Hematopoietic multipotent progenitor cell treated with erythropoietin and hydrocortisone succinate and interleukin-3 and kit ligand, for 15 days (in vitro differentiated cells): ENCODE measurements around the gene IL4R.
"Not testable (repeated sequence)": the region's sequence is repeated elsewhere in the genome, so short reads cannot be mapped to it uniquely, and the experiment has no call there.

Experiments
- DNase-seq: peaks from one replicate; pipeline ENCODE4 v3.0.0-alpha.2; 2015; ENCODE audit warnings: low spot score

IL4R gene

DNA sequence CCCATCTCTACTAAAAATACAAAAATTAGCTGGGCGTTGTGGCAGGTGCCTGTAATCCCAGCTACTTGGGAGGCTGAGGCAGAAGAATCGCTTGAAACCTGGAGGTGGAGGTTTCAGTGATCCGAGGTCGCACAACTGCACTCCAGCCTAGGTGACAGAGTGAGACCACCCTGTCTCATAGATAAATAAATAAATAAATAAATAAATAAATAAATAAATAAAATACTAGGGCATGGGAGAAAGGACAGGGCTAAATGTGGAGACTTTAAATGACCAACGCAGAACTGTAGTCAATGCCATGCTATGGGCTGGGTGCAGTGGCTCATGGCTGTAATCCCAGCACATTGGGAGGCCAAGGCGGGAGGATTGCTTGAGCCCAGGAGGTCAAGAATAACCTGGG, 25.5 kb upstream of the IL4R start:
- not testable (repeated sequence) for DNase-seq

DNA sequence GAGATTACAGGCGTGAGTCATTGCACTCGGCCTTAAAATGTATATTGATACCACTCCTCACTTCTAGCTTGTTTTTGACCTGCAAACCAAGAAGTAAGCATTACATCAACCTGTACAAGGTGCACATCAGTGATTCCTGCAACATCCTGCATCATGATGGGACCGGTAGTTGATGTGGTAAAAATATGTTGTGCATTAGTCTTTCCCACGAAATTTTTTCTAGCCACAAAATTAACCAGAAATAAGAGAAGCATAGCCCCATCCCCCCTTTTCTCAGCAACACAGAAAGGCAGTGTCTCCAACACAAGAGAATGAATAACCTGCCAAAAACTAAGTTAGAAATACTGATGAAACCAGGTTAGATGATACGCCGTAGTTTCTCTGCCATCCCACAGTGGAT, 24.1 kb upstream of the IL4R start:
- no peak for DNase-seq

DNA sequence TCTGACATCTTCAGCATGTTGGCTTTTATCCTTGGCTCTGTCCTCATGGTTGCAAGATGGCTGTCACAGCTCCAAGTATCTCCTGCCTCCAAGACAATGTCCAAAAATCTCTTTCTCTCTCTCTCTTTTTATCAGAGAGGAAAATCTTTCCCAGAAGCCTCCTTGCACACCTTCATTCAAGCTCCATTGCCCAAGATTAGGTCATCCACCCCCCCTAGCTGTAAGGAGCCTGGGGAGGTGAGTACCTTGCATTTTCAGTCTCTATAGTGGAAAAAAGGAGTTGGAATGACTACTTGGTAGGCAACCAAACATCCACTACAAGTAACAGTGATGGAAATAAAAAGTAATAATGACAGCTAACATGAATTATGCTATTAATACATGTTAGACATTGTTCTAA, 23.2 kb upstream of the IL4R start:
- DNase-seq = no peak

DNA sequence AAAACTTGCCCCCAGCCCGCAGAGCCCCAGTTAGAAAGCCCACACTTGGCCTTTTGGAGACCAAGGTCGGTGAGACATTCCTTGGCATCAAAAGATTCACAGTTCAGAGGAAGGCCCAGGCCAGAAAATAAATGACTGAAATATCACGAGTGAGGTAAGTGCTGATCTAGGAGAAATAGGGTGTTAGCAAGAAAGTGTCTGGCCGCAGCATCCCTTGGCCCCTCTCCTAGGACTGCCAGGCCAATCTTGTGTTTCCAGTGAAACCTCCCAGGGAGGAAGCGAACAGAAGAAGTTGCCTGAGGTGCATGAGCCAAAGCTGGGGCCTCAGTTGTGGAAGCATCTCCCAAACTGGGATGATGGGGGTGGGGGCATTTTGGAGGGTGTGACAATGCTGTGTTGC, 22.7 kb upstream of the IL4R start:
- no peak for DNase-seq

DNA sequence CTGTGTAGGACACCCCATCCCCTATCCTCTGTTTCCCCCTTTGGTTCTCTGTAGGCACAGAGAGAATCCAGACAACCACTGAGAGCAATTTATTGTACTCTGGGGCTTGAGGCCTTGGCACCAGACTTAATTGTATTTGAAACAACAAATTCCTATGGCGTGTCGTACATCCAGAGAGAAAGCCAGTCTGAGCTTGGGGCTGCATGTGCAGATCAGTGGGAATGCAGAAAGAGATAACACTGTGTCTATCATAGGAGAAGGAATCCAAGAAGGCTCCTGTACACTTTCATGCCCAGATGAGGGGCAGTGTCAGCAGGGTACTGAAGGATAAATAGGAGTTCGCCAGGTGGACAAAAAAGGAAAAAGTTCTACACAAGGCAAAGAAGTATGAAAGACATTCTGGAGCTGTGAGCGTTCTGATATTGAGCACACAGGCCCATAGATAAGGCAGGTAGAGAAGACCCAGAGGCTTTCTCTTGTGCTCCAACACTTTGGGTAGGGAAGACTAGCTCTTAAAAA, 22.0 kb upstream of the IL4R start:
- no peak for DNase-seq

DNA sequence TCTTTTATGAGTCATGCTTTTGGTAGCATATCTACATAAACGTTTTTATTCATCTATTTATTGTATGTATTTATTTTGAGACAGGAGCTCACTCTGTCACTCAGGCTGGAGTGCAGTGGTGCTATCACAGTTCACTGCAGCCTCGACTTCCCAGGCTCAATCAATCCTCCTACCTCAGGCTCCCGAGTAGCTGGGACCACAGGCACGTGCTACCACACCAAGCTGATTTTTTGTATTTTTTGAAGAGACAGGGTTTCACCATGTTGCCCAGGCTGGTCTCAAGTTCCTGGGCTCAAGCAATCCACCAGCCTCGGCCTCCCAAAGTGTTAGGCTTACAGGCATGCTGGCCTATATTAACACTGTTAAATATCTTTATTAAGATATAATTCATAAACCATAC, 20.4 kb upstream of the IL4R start:
- no peak for DNase-seq

DNA sequence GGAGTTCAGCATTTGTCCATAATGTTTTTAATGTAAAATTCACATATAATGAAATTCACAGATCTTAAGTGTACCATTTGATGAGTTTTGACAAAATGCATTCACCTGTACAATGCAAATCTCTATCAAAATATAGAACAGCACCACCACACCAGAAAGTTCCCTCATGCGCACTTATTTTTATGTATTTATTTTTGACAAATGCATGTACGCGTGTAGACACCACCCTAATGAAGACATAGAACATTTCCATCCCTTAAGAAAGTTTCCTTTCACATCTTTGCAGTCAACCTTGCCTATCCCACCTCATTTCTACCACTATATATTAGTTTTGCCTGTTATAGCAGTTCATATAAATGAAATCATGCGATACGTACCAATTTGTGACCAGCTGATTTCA, 15.6 kb upstream of the IL4R start:
- DNase-seq = no peak

DNA sequence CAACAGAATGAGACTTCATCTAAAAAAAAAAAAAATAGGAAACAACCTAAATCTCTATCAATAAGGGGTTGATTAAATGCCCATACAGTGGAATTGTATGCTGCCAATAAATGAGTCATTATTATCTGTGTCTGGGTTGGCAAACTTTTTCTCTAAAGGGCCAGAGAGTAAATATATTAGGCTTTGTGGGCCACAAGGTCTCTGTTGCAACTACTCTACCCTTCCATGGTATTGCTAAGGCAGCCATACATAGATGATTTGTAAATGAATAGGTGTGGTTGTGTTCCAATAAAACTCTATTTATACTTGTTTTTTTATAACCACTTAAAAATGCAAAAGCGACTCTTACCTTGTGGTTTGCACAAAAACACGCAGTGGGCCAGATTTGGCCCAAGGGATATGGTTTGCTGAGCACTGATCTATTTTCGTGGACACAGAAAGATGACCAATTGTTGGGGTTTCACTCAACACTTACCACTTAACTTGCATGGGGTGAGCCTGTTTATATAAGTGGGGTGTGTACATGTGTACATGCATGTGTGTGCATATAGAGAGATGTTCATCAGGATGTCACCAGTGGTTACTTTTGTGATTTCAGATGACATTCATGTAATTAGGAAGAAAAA, 12.4 kb upstream of the IL4R start:
- DNase-seq = no peak

DNA sequence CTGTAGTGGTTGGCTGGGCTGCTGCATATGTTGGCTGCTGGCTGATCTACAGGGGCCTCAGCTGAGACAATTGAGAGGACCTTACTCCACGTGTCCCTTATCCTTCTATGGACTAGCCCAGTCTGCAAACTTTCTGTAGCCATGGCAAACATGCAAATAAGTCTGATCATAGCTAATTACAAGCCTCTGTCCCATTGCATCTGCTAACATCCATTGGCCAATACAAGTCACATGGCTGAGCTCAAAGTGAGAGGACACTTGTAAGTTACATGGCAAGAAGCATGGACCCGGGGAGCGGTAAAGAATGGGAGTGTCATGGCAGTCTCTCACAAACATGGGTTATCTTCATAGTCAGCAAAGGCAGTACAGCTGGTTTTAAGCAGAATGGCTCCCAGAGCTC, 11.6 kb upstream of the IL4R start:
- no peak for DNase-seq

DNA sequence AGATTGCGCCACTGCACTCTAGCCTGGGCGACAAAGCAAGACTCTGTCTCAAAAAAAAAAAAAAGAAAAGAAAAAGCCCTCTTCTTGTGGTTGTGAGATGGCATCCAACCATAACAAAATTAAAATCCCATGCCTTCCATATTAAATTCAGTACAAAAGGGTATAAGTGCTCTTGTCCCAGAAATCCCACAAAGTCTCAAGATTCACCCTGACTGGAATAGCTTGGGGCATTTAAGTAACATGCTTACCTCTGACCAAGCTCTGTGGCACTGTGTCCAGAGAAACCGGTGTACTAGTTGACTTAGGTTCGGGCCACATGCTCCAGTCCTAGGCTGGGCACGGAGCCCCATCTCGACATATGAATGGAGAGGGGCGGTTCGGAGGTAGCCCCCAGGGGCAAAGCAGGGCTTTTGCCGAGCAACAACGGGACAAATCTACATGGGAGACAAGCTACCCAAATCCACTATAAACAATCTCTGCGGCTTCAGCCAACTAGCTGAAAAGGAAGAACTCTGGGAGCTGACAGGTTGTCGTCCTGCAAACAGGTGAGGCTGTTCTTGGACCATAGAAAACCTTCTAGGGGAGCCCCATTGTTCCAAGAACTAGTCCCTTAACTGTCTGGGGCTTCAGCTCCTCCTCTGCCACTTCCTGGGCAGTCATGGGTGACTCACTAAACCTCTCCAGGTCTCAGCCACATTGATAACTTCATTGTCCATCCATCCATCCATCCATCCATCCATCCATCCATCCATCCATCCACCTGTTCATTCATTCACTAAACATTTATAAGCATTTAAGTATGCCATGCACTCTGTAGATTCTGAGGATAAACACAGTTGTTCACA, 10.3 kb upstream of the IL4R start:
- no peak for DNase-seq

DNA sequence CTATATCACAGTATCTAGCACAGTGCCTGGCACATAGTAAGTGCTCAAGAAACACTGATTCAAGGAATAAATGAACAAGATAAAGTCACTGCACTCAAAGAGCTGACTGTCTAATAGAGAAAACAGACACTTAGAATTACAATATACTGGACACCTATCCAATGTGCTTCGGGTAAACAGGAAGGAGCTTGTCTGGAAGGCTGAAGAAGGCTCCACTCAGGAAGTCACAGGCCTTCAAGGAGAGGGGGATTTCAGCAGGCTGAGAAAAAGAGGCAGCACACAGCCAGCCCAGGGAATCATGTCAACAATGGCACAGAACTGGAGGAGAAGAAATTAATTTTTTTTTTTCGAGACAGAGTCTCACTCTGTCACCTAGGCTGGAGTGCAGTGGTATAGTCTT, 9.7 kb upstream of the IL4R start:
- no peak for DNase-seq

DNA sequence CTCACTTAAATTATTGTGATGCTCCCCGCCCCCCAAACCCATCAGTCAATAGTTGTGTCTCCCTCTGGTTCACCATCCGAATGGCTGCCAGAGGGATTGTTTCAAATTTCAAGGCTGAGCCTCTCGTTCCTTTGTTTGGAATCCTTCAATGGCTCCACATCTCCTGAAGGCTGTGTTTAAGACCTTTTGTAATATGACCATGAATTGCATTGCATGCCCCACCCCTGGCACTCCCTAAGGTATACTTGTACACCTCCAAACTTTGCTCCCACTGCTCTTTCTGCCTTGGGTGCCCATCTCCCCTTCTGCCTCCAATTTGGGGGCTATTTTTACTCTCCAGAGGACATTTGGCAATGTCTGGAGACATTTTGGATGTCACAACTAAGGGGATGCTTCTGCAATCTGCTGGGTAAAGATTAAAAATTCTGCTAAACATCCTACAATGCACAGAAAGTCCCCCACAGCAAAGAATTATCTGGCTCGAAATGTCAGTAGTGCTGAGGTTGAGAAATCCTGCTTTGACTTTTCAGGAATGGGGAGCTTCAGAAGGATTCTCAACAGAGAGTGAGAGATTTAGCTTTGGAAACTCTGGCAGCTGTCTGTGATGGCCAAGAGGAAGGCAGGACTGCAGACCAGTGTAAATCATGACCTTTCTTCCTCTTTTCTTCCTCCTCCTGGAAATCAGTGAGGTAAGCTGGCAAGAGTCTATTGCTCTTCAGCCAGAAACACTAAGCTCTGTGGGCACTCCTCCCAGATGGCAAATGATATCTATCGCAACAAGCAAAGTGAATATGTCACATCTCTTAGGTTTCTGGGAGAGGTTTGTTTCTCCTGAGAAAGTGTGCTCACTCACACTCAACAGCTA, 8.7 kb upstream of the IL4R start:
- DNase-seq = no peak

DNA sequence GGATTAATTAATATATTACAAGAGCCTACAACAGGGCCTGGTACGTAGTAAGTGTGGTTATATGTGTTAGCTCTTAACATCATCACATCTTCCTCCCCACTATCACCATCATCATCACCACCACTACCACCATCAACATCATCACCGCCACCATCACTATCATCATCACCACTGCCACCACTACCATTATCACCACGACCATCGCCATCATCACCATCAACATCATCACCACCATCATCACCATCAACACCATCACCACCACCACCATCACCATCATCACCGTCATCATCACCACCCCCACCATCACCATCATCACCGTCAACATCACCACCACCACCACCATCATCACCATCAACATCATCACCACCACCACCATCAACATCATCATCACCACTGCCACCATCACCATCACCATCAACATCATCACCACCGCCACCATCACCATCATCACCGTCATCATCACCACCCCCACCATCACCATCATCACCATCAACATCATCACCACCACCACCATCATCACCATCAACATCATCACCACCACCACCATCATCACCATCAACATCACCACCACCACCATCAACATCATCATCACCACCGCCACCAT, 7.8 kb upstream of the IL4R start:
- no peak for DNase-seq

DNA sequence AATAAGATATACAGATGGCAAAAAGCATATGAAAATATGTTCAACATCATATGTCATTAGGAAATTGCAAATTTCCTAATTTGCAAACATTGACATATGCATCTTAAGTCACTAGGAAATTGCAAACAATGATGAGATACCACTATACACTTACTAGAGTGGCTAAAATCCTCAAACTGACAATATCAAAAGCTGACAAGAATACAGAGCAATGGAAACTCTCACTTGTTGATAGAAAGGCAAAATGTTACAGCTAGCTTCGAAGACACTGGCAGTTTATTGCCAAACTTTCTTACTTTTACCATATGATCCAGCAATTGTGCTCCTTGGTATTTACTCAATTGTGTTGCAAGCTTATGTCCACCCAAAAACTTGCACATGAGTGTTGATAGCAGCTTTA, 5.0 kb upstream of the IL4R start:
- DNase-seq = no peak

DNA sequence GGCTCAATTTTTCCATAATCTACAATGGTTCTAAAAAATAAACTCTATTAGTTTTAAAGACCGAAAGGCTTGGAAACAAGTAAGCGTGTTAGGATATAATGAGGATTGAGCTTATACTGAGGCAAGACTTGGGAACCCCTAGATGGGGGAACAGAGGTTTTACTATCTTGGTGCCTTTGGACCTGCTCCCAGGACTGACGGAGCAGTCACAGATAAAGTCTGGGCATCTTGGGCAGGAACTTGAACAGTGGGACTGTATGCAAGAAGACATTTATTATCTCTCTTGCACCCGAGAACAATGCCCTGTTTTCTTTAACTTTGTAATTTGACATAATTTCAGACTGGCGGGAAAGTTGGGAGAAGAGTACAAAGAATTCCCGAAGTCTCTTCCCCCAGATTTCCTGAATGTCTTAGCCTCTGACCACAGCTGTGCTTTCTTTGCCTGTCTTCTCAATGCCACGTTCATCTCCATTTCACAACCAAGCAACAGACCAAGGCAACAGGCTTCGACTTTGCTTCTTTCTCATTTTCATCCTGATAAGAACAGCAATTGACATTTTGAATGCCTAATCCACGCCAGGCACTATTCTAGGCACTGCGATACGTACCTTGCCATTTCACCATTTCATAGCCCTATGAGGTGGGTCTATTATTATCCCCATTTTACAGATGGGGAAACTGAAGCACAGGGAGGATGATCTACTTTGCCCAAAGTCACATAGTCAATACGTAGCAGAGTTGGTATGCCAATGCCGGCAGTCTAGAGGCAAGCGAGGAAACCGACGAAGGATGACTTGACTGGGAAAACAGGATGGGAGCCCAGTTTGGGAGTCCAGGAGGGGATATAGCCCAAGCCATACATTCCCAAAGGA, 3.0 kb upstream of the IL4R start:
- DNase-seq = no peak

DNA sequence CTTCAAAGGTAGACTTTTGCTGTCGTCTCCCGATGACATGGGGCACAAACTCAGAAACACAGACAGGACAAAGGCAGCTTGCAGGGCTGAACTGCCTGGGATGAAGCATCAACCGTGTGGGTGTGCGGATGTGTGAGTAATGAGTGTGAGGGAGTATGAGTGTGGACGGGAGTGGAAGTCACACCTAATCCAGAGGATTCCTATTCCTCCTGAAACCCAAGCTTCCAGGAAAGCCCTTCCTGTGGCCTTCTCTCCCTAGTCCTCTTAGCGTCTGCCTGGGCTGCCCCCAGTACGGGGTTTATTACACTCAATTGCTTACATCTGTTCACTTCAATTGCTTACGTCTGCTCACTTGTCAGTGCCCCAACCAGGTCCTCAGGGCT, 2.3 kb upstream of the IL4R start:
- no peak for DNase-seq

DNA sequence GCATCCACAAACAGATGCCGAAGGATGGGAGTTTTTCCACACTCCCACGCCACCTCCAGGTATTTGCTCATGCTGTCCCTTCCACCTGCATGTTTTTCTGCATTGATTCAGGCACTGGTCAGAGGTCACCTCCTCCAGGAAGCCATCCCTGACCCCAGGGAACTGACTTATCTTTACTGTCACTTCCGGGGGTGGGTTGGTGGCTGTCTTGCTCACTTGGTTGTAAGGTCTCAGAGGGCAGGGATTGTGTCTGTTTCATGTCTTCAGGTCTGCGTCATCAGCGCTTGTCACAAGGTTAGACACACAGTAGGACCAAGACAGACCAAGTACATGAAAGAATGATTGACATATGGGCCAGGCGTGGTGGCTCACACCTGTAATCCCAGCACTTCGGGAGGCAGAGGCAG, 1.9 kb upstream of the IL4R start:
- DNase-seq = no peak

DNA sequence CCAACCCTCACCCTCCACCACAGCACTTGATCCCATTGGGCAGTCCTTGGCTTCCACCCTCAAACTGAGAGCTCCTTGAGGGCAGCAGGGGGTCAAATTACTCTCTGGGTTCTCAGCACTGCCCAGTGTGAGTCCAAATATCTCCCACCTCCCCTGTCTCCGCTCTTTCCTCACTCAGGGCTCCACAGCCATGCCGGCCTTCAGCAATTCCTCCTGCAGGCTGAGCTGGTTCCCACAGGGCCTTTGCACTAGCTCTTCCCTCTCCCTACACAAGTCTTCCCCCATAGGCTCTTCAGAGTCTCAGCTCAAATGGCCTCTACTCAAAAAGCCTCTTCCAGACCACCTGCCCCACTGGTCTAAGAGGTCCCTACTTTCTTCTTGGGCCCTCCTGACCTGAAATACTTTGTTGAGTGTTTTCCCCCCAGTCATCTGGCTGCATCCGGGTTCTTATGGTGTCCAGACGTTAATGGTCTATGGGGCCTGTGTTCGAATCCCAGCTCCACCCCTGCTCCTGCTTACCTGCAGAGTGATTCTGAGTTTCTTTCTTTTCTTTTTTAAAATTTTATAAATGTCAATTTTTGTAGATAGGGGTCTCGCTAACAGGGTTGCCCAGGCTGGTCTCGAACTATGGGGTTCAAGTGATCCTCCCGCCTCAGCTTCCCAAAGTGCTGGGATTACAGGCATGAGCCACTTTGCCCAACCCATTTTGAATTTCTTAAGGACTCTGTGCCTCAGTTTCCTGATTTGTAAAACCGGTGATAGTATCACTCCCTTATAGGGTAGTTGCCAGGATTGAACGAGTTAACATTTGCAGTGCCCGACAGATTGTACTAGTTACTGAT, 973 bp upstream of the IL4R start:
- DNase-seq = no peak

DNA sequence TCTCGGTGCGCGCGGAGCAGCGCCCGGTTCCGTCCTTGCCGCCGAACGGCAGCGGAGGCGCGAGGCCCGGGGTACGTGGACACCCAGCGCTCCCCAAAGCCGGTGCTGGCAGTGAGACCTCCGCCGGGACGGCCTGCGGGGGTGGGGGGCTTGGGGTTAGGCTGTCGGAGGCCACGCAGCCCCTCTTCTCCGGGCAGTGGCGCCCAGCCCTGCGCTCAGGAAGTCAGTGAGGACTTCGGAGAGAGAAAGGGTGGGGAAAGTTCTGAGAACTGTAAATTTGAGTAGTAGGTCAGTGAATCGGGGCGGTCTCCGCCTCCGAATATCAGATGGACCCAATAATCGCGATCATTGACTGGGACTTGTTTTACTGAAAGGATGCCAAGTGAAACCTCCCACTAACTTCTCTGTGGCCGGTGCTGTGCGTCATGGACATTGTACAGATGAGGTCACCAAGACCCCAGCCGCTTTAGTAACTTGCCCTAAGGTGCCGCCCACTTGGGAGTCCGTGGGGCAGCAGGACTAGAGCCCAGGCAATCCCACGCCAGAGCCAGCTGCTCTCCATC, 468 bp downstream of the IL4R start:
- no peak for DNase-seq

DNA sequence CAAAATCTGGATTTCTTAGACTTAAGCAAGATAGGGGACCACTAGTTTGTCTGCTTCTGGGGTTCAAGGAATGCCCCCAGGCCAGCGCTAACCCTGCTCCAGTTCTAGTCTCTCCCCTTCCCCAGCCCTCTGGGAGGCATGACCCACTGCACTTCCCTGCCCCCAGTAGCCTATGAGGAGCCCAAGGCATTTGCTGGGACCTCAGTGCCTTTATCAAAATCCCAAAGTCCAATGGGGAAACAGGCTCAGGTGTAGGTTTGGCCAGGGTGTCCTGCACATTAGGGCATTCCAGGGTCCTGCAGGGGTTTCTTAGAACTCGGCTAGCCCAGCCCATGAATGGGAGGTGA, 1.2 kb downstream of the IL4R start:
- no peak for DNase-seq
